ENCODE data around the gene PPP1R3E. TPM values are rescaled to one million over a fixed set of nuclear protein-coding genes. Genes with fewer than 3 reads are reported as not detected.
A peak's percentile ranks its signal among the peaks of the same experiment; 100 is the strongest.

PPP1R3E gene
- total RNA-seq, 2 experiments from 2014 or later = 30.9 to 44.6 TPM

DNA sequence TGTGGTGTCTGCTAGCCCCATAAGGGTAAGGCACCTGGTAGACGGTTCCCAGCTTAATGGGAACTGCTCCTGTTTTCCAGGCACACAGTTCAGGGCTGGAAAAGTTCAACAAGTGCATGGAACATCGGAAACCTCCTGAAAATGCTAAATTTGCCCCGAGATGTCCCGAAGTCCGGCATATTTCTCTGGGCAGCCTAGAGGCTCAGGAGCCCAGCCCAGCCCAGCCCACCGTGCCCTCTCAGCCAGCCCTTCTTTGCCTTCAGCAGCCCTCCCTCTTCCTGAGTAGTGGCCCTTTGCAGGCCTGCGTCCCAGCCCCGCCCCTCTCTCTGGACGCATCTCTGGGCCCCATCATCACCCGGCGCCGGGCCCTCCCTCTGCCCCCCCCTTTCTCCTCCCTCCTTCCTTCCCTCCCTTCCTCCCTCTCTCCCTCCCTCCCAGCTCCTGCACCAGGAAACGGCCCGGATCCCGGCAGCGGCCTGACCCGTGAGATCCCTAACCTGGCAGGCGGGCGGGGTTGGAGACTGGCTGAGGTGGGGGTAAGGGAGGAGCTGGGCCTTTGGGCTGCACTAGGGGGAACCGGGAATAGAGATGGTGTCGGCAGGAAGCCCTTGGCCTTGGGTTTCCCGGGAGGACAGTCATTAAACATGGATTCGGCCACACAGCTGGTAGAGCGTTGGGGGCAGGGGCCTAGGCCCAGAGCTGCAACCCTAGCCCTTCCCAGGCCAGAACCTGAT is 3.9 kb upstream of the PPP1R3E start, which contains the start of gene BCL2L2:
Gene BCL2L2, plus strand, starts transcription at position 422 of the 734 bp plus-strand sequence. CDS start 935 bp downstream, outside the sequence.
- H3K27ac Mint-ChIP-seq = no peak within 1 kb of the TSS
- POLR2A ChIA-PET = no interaction called here
- H3K36me3 Mint-ChIP-seq (ENCODE audit: low read depth) = no peaks in the 10 kb centered on the region
- peak; percentile 40 for DNase-seq
- CTCF ChIA-PET = interaction anchor here (0.5 to 12.8 kb wide), 3 partner anchors 14 to 55 kb away, joined by 4 to 173 read pairs (median 7); partner anchors contain the start of gene PABPN1
- peaks cover 4% of the 10 kb centered on the region for H3K4me1 Mint-ChIP-seq
- H3K4me3 Mint-ChIP-seq = no peak within 1 kb of the TSS
- no peak for ATAC-seq
- H3K27me3 Mint-ChIP-seq = peaks cover 20% of the 10 kb centered on the region
- intact Hi-C loops (cut with DNase I, micrococcal nuclease) = loop anchor here in 1 of 2 experiments (10.0 kb wide), 2 partner anchors 722 to 1852 kb away; partner anchors contain the start of genes CHD8 and DAD1
- peaks cover 2% of the 10 kb centered on the region for H3K9me3 Mint-ChIP-seq (ENCODE audit: low read depth)

- Mint-ChIP-seq H3K9me3 (ENCODE audit: low read depth) (peaks cover 2% of the 10 kb centered on the region), H3K36me3 (ENCODE audit: low read depth) (peaks cover 14% of the 10 kb centered on the region), H3K27ac (peak overlapping the region; percentile 94), H3K4me1 (peaks cover 18% of the 10 kb centered on the region), H3K4me3 (peak overlapping the region; percentile 100), H3K27me3 (peaks cover 12% of the 10 kb centered on the region)
- intact Hi-C loops (cut with DNase I, micrococcal nuclease) = loop anchor here (1.0 to 10.0 kb wide), 21 partner anchors 16 to 1847 kb away; partner anchors contain the start of genes HOMEZ (in 2 of the 2), PABPN1 (in 2 of the 2), ACIN1 (in 1 of the 2) and C14orf119 (in 1 of the 2)
- ChIA-PET POLR2A (interaction anchor here (1.5 to 5.3 kb wide), 3 partner anchors 19 to 207 kb away, joined by 11 to 93 read pairs (median 17); partner anchors contain the start of genes ACIN1, C14orf119 and PABPN1), CTCF (interaction anchor here (0.6 to 12.8 kb wide), 13 partner anchors 11 to 860 kb away, joined by 3 to 173 read pairs (median 4); partner anchors contain the start of genes ACIN1, C14orf119, HOMEZ and IRF9)
- peak; percentile 17 for ATAC-seq
- no peak for DNase-seq
These were observed 730 bp downstream of the PPP1R3E start for GRCh38 chr14:23301969-23302289.

GRCh38 chr14:23301288-23301968 is 1.2 kb downstream of the PPP1R3E start:
- H3K36me3 Mint-ChIP-seq (ENCODE audit: low read depth) = peaks cover 19% of the 10 kb centered on the region
- POLR2A ChIA-PET = interaction anchor here (1.5 to 5.3 kb wide), 4 partner anchors 15 to 206 kb away, joined by 10 to 93 read pairs (median 14); partner anchors contain the start of genes ACIN1, C14orf119, HOMEZ and PABPN1
- H3K4me3 Mint-ChIP-seq = peak overlapping the region; percentile 100
- peaks cover 10% of the 10 kb centered on the region for H3K27me3 Mint-ChIP-seq
- ATAC-seq (peak; percentile 84), DNase-seq (peak; percentile 99)
- intact Hi-C loops (cut with DNase I, micrococcal nuclease) = loop anchor here (1.0 to 10.0 kb wide), 20 partner anchors 15 to 1847 kb away; partner anchors contain the start of genes HOMEZ (in 2 of the 2), PABPN1 (in 2 of the 2), ACIN1 (in 1 of the 2) and C14orf119 (in 1 of the 2)
- H3K27ac Mint-ChIP-seq = peak overlapping the region; percentile 94
- peaks cover 18% of the 10 kb centered on the region for H3K4me1 Mint-ChIP-seq
- peaks cover 2% of the 10 kb centered on the region for H3K9me3 Mint-ChIP-seq (ENCODE audit: low read depth)
- CTCF ChIA-PET = interaction anchor here (0.6 to 12.8 kb wide), 14 partner anchors 11 to 860 kb away, joined by 3 to 173 read pairs (median 4); partner anchors contain the start of genes ACIN1, C14orf119, HOMEZ and IRF9

DNA sequence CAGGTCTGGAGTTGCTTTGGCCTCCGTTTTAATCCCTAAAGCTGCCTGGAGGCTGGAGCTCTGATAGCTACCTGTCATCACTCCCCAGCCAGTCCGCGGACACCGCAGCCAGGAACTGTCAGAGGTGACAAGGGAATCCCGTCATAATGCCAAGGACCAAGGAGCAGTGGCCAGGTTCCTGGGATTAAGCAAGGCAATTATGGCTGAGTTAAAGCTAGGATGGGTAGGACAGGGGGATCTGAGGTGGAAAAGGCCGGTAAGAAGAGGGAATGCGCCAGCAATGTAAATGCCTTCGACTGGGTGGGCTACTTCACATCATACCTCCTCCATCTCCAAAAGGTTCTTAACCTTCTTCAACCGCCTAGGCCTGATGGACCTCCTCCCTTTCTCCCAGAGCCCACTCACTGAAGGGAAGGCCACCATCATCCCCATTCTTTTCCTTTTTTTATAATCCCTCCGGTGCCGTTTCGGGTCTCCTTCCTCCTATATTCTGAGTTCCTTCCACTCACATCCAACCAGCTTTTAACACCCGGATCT is 1.9 kb downstream of the PPP1R3E start:
- Mint-ChIP-seq H3K27me3 (peaks cover 4% of the 10 kb centered on the region), H3K27ac (peak overlapping the region; percentile 93), H3K9me3 (ENCODE audit: low read depth) (peaks cover 2% of the 10 kb centered on the region), H3K4me1 (peaks cover 18% of the 10 kb centered on the region), H3K36me3 (ENCODE audit: low read depth) (peaks cover 19% of the 10 kb centered on the region), H3K4me3 (peak overlapping the region; percentile 100)
- ChIA-PET CTCF (interaction anchor here (0.6 to 12.8 kb wide), 17 partner anchors 10 to 306 kb away, joined by 3 to 173 read pairs (median 4); partner anchors contain the start of genes ACIN1, C14orf119, HOMEZ and PABPN1), POLR2A (interaction anchor here (0.6 to 5.3 kb wide), 4 partner anchors 15 to 206 kb away, joined by 5 to 93 read pairs (median 14); partner anchors contain the start of genes ACIN1, C14orf119, HOMEZ and PABPN1)
- ATAC-seq (no peak), DNase-seq (peak; percentile 48)
- intact Hi-C loops (cut with DNase I, micrococcal nuclease) = loop anchor here (1.0 to 10.0 kb wide), 20 partner anchors 14 to 1846 kb away; partner anchors contain the start of genes HOMEZ (in 2 of the 2), PABPN1 (in 2 of the 2), ACIN1 (in 1 of the 2) and C14orf119 (in 1 of the 2)

DNA sequence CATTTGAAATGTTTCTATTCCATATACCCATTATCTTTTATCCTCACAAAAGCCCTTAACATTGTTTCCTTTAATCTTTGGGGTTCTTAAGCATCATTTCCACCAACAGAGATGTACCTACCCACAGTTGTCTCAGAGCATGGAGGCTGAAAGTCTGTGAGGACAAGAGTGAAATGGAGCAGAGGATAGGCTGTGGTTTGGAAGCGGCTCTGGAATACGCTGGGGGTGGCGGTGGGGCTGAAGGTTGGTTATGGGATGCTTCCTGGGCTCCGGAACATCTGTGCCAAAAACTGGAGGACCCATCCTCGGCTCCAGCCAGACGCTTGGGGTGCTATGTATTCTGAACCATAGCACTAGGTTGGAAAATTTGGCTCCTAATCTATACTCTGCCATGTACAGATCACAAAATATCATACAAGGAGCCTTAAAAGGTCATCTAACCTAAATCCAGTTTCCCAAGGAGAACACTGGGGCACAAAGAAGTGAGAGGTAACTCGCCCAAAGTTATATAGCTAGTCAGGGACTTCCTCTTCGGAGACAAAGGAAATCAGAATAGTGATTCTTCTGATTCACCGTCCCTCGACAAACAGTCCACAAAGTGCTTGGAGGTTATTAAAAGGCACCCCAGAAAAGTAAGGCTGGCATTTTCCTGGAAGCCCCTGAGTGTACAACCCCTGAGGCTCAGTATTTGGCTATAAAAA is 2.5 kb downstream of the PPP1R3E start:
- peak overlapping the region; percentile 100 for H3K4me3 Mint-ChIP-seq

GRCh38 chr14:23299211-23299957 is 3.3 kb downstream of the PPP1R3E start:
- DNase-seq = peak; percentile 28
- intact Hi-C loops (cut with DNase I, micrococcal nuclease) = no loop called here
- Mint-ChIP-seq H3K4me3 (peak overlapping the region; percentile 100), H3K27me3 (no peaks in the 10 kb centered on the region), H3K27ac (peak overlapping the region; percentile 28), H3K36me3 (ENCODE audit: low read depth) (peaks cover 19% of the 10 kb centered on the region), H3K9me3 (ENCODE audit: low read depth) (peaks cover 2% of the 10 kb centered on the region), H3K4me1 (peaks cover 29% of the 10 kb centered on the region)
- ATAC-seq = no peak
- CTCF ChIA-PET = interaction anchor here (1.0 to 12.8 kb wide), 3 partner anchors 23 to 228 kb away, joined by 3 to 173 read pairs (median 4); partner anchors contain the start of gene PABPN1
- POLR2A ChIA-PET = no interaction called here

More for the DNA sequence above, 2.5 kb downstream of the PPP1R3E start:
- intact Hi-C loops (cut with DNase I, micrococcal nuclease) = loop anchor here (2.0 to 10.0 kb wide), 9 partner anchors 179 to 1845 kb away; partner anchors contain the start of genes CHD8 (in 1 of the 2), DAD1 (in 1 of the 2), EMC9 (in 1 of the 2) and HAUS4 (in 1 of the 2)
- peaks cover 2% of the 10 kb centered on the region for H3K9me3 Mint-ChIP-seq (ENCODE audit: low read depth)
- no peak for DNase-seq
- peaks cover 19% of the 10 kb centered on the region for H3K36me3 Mint-ChIP-seq (ENCODE audit: low read depth)
- ChIA-PET POLR2A (interaction anchor here (0.6 to 5.3 kb wide), 4 partner anchors 14 to 205 kb away, joined by 5 to 93 read pairs (median 14); partner anchors contain the start of genes ACIN1, C14orf119, HOMEZ and PABPN1), CTCF (interaction anchor here (0.6 to 12.8 kb wide), 13 partner anchors 9 to 305 kb away, joined by 3 to 173 read pairs (median 5); partner anchors contain the start of genes ACIN1, C14orf119, HOMEZ and PABPN1)
- H3K27ac Mint-ChIP-seq = peak overlapping the region; percentile 93
- ATAC-seq = no peak
- peaks cover 4% of the 10 kb centered on the region for H3K27me3 Mint-ChIP-seq
- peaks cover 22% of the 10 kb centered on the region for H3K4me1 Mint-ChIP-seq

DNA sequence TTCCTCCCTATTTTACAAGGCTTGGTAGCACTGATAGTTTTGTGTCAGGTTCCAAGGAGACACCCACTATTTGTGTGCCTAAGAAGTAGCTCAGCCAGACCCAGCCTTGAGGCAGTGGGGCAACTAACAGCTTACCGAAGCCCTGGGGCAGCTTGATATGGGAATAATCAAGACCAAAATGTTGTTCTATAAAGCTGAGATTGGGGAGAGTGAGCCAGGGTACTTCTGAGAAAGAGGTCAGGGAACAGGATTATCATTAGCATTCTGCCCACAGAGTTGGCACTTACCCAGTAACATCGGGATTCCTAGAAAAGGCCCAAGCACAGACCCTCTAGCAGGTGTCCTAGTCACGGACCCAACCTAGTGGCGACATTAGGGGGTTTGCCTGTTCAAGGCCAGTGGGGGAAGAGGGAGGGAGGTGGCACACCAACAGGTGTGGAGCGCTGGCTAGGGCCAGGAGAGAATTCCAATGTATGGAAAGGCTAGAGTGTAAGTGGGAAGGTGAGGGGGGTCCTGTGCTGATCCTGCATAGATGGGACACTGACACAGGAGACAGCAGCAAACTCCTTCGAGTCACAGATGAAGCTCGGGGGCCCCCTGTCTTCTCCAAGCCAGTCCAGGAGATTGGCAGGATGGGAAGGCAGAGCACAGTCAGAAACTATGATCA is 4.9 kb downstream of the PPP1R3E start:
- Mint-ChIP-seq H3K36me3 (ENCODE audit: low read depth) (peaks cover 19% of the 10 kb centered on the region), H3K9me3 (ENCODE audit: low read depth) (no peaks in the 10 kb centered on the region), H3K4me1 (peaks cover 26% of the 10 kb centered on the region), H3K27me3 (no peaks in the 10 kb centered on the region), H3K27ac (no peak overlapping the region), H3K4me3 (no peak overlapping the region)
- ChIA-PET POLR2A (interaction anchor here (0.6 kb wide), 2 partner anchors 11 to 534 kb away, joined by 3 read pairs; no protein-coding TSS in a partner anchor), CTCF (interaction anchor here (0.5 to 12.8 kb wide), 11 partner anchors 9 to 202 kb away, joined by 3 to 173 read pairs (median 4); partner anchors contain the start of genes C14orf119, CEBPE, HOMEZ and PABPN1)
- ATAC-seq = no peak
- intact Hi-C loops (cut with DNase I, micrococcal nuclease) = no loop called here
- no peak for DNase-seq

DNA sequence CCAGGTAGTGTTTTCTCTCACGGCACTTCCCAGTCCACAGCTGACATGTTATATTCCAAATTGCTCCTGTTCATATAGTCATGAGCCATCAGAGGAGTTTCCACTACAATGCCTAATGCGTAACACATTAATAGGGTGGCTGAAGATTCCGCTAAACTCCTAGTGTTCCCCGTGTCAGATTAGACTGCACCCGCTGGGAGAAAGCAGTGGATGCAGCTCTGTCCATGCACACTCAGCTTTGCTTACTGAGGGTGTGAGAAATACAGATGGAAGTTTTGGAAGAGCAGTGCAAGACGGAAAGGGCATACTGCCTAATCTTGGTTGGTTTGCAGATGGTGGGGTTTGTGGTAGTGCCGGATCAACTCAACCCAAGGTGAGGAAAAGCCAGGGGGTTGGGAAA is 5.6 kb downstream of the PPP1R3E start:
- H3K4me1 Mint-ChIP-seq = peaks cover 26% of the 10 kb centered on the region
- no peak overlapping the region for H3K4me3 Mint-ChIP-seq
- POLR2A ChIA-PET = interaction anchor here (0.6 kb wide), 1 partner anchor 29 kb away, joined by 3 read pairs; no protein-coding TSS in a partner anchor
- intact Hi-C loops (cut with DNase I, micrococcal nuclease) = no loop called here
- no peak overlapping the region for H3K27ac Mint-ChIP-seq
- ATAC-seq (no peak), DNase-seq (no peak)
- peaks cover 19% of the 10 kb centered on the region for H3K36me3 Mint-ChIP-seq (ENCODE audit: low read depth)
- no peaks in the 10 kb centered on the region for H3K27me3 Mint-ChIP-seq
- CTCF ChIA-PET = interaction anchor here (0.6 to 12.8 kb wide), 7 partner anchors 10 to 275 kb away, joined by 3 to 173 read pairs (median 3); partner anchors contain the start of genes C14orf119, CEBPE, HOMEZ and PABPN1
- no peaks in the 10 kb centered on the region for H3K9me3 Mint-ChIP-seq (ENCODE audit: low read depth)
